ENCODE measurements around the gene TAF3.

TAF3 gene

GRCh38 chr10:8049045-8049864 lies 230.9 kb downstream of the TAF3 start:
- no peak for DNase-seq

- DNase-seq = no peak
Observed at GRCh38 chr10:8049865-8050555, 231.7 kb downstream of the TAF3 start.

- DNase-seq = no peak
Observed at GRCh38 chr10:8050556-8051108, 232.3 kb downstream of the TAF3 start.

- DNase-seq = no peak
Observed at GRCh38 chr10:8051109-8051821, 233.0 kb downstream of the TAF3 start.

GRCh38 chr10:8051851-8052257 lies 233.5 kb downstream of the TAF3 start:
- no peak for DNase-seq

GRCh38 chr10:8052341-8052955 lies 234.1 kb downstream of the TAF3 start:
- no peak for DNase-seq

- DNase-seq = no peak
Observed at GRCh38 chr10:8052956-8053445, 234.7 kb downstream of the TAF3 start.

- peak; percentile 92 for DNase-seq
Observed at GRCh38 chr10:8053446-8054243, 235.3 kb downstream of the TAF3 start.

GRCh38 chr10:8054244-8054493 lies 235.9 kb downstream of the TAF3 start:
- no peak for DNase-seq

GRCh38 chr10:8054494-8055407 lies 236.4 kb downstream of the TAF3 start, which contains the start of gene GATA3:
GATA3 (plus strand) TSS chr10:8054688; CDS start chr10:8055656, 968 bp downstream.
- peak; percentile 89 for DNase-seq

- DNase-seq = peak; percentile 31
Observed at GRCh38 chr10:8055420-8056349, 237.4 kb downstream of the TAF3 start.

- no peak for DNase-seq
Observed at GRCh38 chr10:8056378-8056777, 238.1 kb downstream of the TAF3 start.

- DNase-seq = peak; percentile 69
Observed at GRCh38 chr10:8056871-8057331, 238.6 kb downstream of the TAF3 start.

GRCh38 chr10:8057636-8058273 lies 239.4 kb downstream of the TAF3 start:
- DNase-seq = no peak

- no peak for DNase-seq
Observed at GRCh38 chr10:8058274-8059111, 240.2 kb downstream of the TAF3 start.

- no peak for DNase-seq
Observed at GRCh38 chr10:8059191-8059936, 241.1 kb downstream of the TAF3 start.

- peak; percentile 73 for DNase-seq
Observed at GRCh38 chr10:8060010-8060703, 241.9 kb downstream of the TAF3 start.

Measured in CD4-positive, alpha-beta T cell treated with Interleukin-4 for 4 hours (primary cell).